IPS-11a (cell line): ENCODE data around the gene CCNQ.

Experiments used
- H3K4me3 ChIP-seq: one replicate; pipeline ENCODE4 v1.5.1; 2013; ENCODE audit warnings: low read depth, low read length, control low read depth

The CCNQ gene

GRCh38 chrX:153596981-153597750, 1.8 kb downstream of the CCNQ start:
- no peak overlapping the region for H3K4me3 ChIP-seq

DNA sequence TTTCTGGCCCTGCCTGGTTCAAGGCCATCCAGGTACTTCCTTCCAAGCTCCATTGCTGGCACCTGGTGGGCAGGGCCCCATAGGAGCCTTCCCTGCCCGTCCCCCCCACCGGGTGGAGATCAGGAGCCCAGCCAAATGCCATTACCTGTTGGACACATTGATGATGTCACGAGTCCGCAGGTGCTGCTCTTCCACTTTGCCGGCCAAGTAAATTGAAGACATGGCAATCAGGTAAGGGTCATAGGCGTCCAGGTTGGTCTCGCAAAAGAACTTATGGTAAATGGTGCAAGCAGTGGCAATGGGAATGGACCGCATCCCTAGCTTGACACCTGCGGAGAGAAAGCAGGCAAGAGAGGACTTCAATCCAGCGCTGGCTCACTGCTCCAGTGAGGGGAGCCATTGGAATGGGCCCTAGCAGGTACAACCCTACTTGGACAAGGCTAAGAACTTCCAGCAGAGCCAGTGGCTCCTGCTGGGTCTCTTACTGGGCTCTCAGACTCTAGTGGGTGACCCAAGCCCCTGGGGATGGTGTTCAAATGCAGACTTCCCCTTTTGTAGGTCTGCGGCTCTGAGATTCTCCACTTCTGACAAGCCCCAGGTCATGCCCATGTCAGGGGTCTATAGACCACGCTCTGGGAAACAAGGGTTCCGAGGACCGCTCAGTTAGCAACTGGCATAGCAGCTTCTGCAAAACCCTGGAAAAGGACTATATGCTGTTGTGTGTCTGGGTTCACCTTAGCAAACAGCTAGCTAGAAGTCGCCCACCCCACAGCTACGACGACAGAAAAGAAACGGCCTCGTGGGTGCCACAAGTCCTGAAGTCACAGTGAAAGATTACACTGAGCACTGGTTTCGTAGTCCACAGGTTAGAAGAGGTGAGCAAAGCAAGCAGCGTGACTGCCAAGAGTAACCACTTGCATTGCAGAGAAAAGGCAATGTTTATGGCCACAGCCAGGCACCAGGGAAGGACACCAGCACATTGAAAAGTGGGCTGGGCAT, 2.8 kb downstream of the CCNQ start:
- no peak overlapping the region for H3K4me3 ChIP-seq

GRCh38 chrX:153595387-153595786, 3.6 kb downstream of the CCNQ start:
- H3K4me3 ChIP-seq: no peak overlapping the region

DNA sequence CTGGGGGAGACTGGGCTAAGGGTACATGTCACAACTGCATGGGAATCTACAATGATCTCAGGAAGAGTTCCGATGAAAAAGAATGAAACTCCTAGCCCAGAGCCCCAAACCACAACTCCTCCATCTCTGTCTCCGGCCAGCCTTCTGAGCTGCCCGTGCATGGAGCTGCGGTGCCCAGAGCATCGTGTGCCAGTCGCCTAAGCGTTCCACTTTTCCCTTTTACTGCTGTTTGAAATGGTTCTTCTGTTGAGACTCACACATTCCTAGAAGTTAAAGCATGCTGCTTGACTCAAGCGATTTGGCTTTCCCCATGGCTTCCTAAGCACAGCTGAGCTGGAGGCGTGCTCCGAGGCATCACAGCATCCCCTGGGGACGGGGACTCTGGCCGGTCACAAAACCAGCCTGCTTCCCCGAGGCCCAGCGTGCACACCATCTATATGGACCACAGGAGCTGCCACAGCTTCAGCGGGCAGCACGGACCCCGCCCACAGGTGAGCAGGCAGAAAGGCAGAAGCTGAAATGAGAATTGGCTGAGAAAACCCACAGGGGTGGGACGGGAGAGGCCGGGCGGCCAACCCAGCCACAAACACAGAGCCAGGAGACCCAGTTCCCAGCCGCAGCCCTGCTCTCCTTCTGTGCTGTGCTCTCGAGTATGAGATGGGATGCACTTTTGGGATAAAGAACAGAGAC, 5.0 kb downstream of the CCNQ start:
- H3K4me3 ChIP-seq: no peak overlapping the region

DNA sequence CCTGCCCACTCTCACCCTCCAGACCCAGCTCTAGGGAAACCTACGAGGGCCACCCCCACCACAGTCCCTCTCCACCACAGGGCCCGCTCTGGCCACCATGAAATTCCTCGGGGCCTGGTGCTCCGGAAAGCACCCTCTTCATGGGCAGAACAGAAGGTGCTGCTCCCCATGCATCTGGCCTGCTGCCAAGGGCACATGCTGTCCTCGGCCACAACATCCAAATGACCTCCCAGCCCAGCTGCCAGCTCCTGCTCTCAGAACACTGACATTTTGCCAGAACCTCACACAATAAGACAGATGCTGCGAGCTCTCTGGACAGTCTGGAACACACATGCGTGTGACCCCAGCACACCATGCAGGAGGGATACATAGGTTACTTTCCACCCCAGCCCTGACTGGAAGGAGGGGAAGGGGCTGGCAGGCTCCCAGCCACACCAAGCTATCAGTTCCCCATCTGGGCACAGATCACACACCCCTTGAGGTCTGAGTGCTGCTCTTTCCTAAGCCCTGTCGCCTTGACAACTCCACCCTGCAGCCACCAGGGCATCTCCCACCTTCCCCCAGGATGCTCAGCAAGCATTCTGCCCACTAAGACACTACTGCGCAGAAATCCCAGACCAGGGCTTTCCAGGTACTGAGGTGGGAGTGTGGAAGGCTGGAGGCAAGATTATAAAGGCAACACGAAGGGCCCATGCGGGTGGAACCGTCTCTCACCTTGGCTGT, 5.8 kb downstream of the CCNQ start:
- no peak overlapping the region for H3K4me3 ChIP-seq

- H3K4me3 ChIP-seq: no peak overlapping the region
Observed at GRCh38 chrX:153592091-153592833, 6.7 kb downstream of the CCNQ start.

DNA sequence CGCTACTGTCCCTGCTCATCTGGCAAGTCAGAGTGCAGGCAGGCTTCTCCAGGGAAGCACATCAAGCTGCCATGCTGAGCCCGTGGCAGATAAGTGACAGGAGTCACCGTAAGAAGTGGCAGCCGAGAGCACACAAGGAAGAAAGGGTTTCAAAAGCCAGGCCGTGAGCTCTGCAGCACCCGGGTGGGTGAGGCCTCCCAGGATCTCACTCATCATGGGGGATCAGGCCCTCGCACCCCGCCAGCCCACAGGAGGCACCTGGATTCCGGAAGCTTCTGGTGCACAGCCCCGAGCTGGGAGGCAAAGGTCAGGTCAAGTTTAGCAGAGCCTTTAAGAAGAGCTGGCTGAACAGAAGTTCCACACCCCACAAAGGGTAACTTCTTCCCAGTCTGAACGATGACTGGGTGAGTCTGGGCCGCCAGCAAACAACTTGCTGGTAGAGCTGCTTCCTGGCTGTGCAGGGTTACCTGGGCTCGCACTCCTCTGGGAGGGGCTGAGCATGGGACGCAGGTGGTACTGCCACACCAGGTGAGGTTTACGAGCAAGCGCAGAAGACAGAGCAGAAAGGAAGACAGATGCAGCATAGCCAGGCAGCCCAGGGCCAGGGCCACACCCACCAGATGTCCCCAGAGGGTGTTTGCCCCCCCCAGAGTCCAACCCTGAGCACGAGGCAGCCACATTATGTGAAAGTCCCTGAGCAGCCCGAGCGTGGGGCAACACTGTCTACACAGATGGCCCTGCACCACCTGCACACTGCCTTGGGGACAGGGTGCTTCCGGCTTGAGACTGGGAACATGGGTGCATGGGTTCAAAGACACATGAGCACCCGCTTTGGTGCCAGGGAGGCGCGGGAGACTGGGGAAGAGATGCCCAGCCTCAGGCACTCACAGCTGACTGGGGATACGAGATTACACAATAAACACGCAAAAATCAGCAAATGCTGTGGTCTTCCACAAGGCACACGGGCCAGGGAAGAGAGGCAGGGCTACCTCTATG, 7.7 kb downstream of the CCNQ start:
- H3K4me3 ChIP-seq: no peak overlapping the region

GRCh38 chrX:153588782-153589446, 10.0 kb downstream of the CCNQ start:
- H3K4me3 ChIP-seq: no peak overlapping the region

DNA sequence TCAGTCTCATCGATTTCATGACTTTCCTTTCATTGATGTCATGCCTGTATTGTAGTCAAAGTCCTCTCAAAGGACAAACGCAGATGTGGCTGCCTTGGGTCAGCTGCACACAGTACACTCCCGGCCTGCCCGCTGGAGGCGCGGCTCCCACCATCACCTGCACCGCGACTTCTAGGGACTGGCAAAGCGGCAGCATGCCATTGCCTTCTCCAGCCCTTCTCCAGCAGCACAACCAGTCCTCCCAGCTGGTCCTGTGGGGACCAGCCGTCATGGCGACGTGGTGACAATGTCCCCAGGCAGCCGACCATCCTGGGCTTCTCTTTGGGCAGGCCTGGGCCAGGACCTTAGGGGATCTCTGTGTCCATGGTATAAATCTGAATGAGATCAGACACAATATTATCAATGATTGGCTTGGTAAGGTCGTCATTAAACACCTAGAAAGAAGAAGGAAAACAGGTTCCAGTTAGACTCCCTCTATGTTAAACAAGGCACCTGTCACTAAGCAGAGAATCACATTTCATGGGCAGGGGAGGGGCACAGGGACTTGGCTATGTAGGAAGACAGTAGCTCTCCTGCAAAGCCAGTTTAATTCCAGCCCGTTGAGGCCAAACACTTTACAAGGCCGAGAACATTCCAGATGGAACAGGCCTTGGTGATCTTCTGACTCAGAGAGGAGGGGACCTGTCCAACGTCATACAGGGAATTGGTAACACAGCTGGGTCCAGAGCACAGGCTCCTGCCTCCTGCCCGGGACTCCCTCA, 10.7 kb downstream of the CCNQ start:
- H3K4me3 ChIP-seq: no peak overlapping the region

DNA sequence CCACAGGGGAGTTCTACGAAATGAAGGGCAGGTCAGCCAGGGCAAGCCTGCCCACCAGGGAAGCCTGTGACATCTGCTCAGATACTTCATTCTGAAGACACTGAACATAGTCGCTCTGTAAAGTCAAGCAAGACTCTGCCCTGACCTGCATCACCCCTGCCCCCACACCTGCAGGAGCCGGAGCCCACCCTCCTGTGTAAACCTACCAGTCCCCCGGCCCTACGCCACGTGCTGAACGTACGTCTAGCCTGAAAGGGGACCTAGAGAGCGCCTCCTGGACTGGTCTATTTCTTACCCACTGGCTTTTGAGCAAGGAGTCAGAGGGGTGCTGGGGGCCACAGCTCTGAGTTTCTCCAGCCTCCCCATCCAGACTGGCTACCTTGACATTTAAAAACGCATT, 11.6 kb downstream of the CCNQ start:
- no peak overlapping the region for H3K4me3 ChIP-seq

- no peak overlapping the region for H3K4me3 ChIP-seq
Observed at GRCh38 chrX:153585827-153586226, 13.1 kb downstream of the CCNQ start.

- H3K4me3 ChIP-seq: no peak overlapping the region
Observed at GRCh38 chrX:153583433-153583832, 15.5 kb downstream of the CCNQ start.

GRCh38 chrX:153582896-153583295, 16.0 kb downstream of the CCNQ start:
- no peak overlapping the region for H3K4me3 ChIP-seq

GRCh38 chrX:153580700-153581386, 18.1 kb downstream of the CCNQ start:
- no peak overlapping the region for H3K4me3 ChIP-seq

- H3K4me3 ChIP-seq: no peak overlapping the region
Observed at GRCh38 chrX:153578889-153579288, 20.1 kb downstream of the CCNQ start.

GRCh38 chrX:153578200-153578835, 20.6 kb downstream of the CCNQ start:
- H3K4me3 ChIP-seq: no peak overlapping the region
